Stomach (tissue), 9 donors: ENCODE results near the gene RPRD1B. TPM values are rescaled to one million over a fixed set of nuclear protein-coding genes. Genes with fewer than 3 reads are reported as not detected.

Source experiments
- DNase-seq, 2 donors: peaks; one replicate each; pipeline versions ENCODE4 v3.0.0 to v3.0.0-alpha.2; 2013 to 2019
- H3K27ac ChIP-seq, 5 donors: fragments of 200-600 bp in 4 of 5; sonication (generic) in 4 of 5; one replicate each; pipeline ENCODE4 v1.5.1; 2013 to 2019; ENCODE audit warnings: mild to moderate bottlenecking in 1 of 5, moderate library complexity in 1 of 5
- H3K27me3 ChIP-seq, 3 donors: fragments of 200-600 bp; sonication (generic); one replicate each; pipeline ENCODE4 v1.5.1; 2017 to 2019; ENCODE audit warnings: mixed run types in 1 of 3
- H3K36me3 ChIP-seq, 4 donors: fragments of 200-600 bp; sonication (generic); 1 replicate in 3 of 4; 2 replicates in 1 of 4; pipeline ENCODE4 v1.5.1; 2016 to 2019
- H3K4me1 ChIP-seq, 4 donors: fragments of 200-600 bp; sonication (generic); one replicate each; pipeline ENCODE4 v1.5.1; 2016 to 2019
- H3K4me3 ChIP-seq, 4 donors: fragments of 200-600 bp; sonication (generic) in 3 of 4; one replicate each; pipeline ENCODE4 v1.5.1; 2016 to 2019; ENCODE audit warnings: mild to moderate bottlenecking in 1 of 4
- H3K9me3 ChIP-seq, 4 donors: fragments of 200-600 bp; sonication (generic); one replicate each; pipeline ENCODE4 v1.5.1; 2016 to 2019
- EP300 ChIP-seq: sonication (generic); formaldehyde crosslinking; IDR thresholded peaks from one replicate; pipeline ENCODE4 v1.6.1; 2017; ENCODE audit warnings: antibody characterized with exemption
- POLR2A ChIP-seq, 4 donors: fragments of 450-650 bp; IDR thresholded peaks; one replicate each; pipeline ENCODE4 v1.6.1; 2016; ENCODE audit warnings: antibody characterized with exemption in 4 of 4, control low read depth in 2 of 4, mild to moderate bottlenecking in 1 of 4, moderate library complexity in 1 of 4
- POLR2AphosphoS5 ChIP-seq, 3 donors: sonication (generic); formaldehyde crosslinking; IDR thresholded peaks; one replicate each; pipeline ENCODE4 v1.6.1; 2016; ENCODE audit warnings: antibody characterized with exemption in 3 of 3
- WGBS, 5 donors: extraction: QIAGEN DNeasy Blood & Tissue Kit in 3 of 5; methylation state at CpG; one replicate each; pipeline versions ENCODE4 v1.1.5 to v1.1.7; 2013 to 2018; 5-methylcytosine and 5-hydroxymethylcytosine counted together
- intact Hi-C: fragments of 100-400 bp; cut with DNase I; formaldehyde crosslinking; loops from one replicate; pipeline ENCODE4 v1.15.1; 2023; ENCODE audit warnings: low total_unique reads
- polyA plus RNA-seq, 3 donors: library from polyadenylated mRNA; stranded (reverse); fragments of 200-250 nt; gene quantifications; one replicate each; pipeline ENCODE4 v1.2.3, GENCODE V29; 2013
- small RNA-seq, 4 donors: library from RNA; depleted of rRNA; stranded (forward); fragments of <200 nt; gene quantifications; one replicate each; pipeline ENCODE3, GENCODE V24; 2016
- total RNA-seq, 5 donors: library from RNA; depleted of rRNA; stranded (reverse); fragments of >200 nt; gene quantifications; one replicate each; pipeline versions ENCODE4 v1.1.0 to v1.2.3, GENCODE V29; 2014 to 2016
- TF ChIP-seq, protein P1 (sequence below), 7 experiments: fragments of 450-650 bp in 4 of 7; fragments of 200-600 bp in 3 of 7; sonication (generic) in 3 of 7; IDR thresholded peaks; one replicate each; pipeline ENCODE4 v1.5.1; 2016 to 2019; ENCODE audit warnings: antibody characterized with exemption in 7 of 7, control low read depth in 2 of 7, mild to moderate bottlenecking in 1 of 7
- donor health status: healthy with polysubstance abuse.
- donor health status: Bipolar disorder and iron deficiency.
- donor health status: healthy.

The RPRD1B gene
- total and polyA plus RNA-seq, 8 donors = 8.0 to 60.0 (median 17.8) TPM

DNA sequence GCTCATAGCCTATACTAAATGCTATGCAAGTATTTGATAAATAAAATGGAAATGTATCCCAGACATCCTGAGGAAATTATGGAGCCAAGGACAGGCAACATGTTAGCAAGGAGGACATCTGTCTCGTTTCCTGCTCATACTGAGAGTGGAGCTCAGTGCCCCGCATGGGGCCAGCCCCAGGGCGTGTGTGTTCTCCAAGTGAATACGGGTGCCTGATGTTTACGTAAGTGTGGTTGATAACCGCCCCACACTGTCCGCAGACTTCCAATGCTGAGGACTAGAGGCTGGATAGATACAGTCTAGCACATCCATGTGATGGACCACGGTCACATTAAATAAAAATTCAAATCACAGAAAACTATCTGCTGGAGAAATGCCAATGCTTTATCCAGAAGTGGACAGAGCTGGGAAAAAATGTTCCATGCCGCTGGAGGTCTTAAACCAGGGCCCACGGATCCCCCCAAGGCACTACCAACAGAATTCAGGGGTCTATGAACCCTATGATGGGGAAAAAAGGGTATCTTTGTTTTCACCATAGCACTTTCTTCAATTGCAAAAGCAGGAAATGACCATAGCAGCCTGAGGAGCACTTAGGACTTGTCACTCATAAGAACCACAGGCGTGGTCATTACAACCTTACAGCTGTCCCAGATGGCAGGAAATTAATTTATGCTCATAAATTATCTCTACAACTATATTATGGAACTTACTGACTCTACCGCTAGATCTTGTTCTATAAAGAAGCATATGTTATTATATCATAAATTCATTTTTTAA is 106.6 kb downstream of the RPRD1B start:
- DNase-seq = peak in 1 of 2 donors; percentile 53
- intact Hi-C loops = no loop called here
- 32 to 57% (median 49%) methylated on average over 12 of the region's 12 CpGs for WGBS, 5 donors
- H3K9me3 ChIP-seq = no peaks in the 10 kb centered on the region
- H3K4me1 ChIP-seq = peaks cover 21 to 39% (median 27%) of the 10 kb centered on the region in 4 donors
- no peaks in the 10 kb centered on the region for H3K27me3 ChIP-seq
- TF ChIP-seq POLR2A (IDR thresholded peaks at IDR 0.05) = no peak
- TF ChIP-seq, protein P1, sequence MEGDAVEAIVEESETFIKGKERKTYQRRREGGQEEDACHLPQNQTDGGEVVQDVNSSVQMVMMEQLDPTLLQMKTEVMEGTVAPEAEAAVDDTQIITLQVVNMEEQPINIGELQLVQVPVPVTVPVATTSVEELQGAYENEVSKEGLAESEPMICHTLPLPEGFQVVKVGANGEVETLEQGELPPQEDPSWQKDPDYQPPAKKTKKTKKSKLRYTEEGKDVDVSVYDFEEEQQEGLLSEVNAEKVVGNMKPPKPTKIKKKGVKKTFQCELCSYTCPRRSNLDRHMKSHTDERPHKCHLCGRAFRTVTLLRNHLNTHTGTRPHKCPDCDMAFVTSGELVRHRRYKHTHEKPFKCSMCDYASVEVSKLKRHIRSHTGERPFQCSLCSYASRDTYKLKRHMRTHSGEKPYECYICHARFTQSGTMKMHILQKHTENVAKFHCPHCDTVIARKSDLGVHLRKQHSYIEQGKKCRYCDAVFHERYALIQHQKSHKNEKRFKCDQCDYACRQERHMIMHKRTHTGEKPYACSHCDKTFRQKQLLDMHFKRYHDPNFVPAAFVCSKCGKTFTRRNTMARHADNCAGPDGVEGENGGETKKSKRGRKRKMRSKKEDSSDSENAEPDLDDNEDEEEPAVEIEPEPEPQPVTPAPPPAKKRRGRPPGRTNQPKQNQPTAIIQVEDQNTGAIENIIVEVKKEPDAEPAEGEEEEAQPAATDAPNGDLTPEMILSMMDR (IDR thresholded peaks at IDR 0.05) = no peak
- TF ChIP-seq EP300 = no peak
- no peak for TF ChIP-seq POLR2AphosphoS5 (IDR thresholded peaks at IDR 0.05)
- peaks cover 5 to 59% (median 50%) of the 10 kb centered on the region in 4 donors for H3K36me3 ChIP-seq
- no peak overlapping the region for H3K27ac ChIP-seq
- H3K4me3 ChIP-seq = no peak overlapping the region

DNA sequence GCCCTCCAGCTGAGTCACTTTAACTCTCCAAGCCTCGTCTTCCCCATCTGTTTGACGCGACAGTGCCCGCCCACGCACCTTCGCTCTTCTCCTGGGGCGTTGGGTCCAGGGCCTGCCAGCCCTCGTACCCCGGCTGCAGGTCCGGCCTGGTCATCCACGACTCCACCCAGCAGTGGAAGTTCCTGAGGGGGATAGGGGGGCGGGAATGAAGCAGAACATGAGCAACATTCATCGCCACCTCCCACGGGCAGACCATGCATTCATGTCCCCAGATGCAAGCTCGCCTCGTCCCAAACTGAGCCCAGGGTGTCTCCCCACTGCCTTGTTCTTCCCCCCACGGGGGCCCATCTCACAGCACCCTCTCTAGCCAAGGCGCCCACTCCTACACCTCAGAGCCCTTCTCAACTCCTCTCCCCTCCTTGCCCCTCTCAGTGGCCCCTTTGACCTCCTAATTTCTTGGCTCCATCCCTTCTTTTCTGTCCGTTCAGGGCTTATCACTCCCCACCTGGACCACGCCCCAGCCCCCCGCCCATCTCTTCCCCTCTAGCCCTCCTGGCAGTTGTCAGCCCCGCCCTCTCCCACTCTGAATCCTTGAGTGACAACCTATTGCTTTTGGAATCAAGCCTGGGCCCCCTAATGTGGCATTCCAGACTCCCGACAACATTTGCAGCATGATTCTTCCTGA is 107.8 kb downstream of the RPRD1B start:
- WGBS, 5 donors = 84 to 85% (median 85%) methylated on average over 19 to 23 of the region's 23 CpGs
- intact Hi-C loops = no loop called here

More for the DNA sequence above, 107.8 kb downstream of the RPRD1B start:
- peaks cover 22 to 42% (median 29%) of the 10 kb centered on the region in 4 donors for H3K4me1 ChIP-seq
- H3K9me3 ChIP-seq = no peaks in the 10 kb centered on the region
- no peak for DNase-seq
- peaks cover 5 to 59% (median 46%) of the 10 kb centered on the region in 4 donors for H3K36me3 ChIP-seq
- H3K27ac ChIP-seq = peak overlapping the region in 1 of 5 donors; percentile 17
- H3K4me3 ChIP-seq = no peak overlapping the region
- TF ChIP-seq EP300 (no peak), POLR2A (IDR thresholded peaks at IDR 0.05) (no peak), POLR2AphosphoS5 (IDR thresholded peaks at IDR 0.05) (no peak)
- TF ChIP-seq, protein P1 (IDR thresholded peaks at IDR 0.05) = no peak
- no peaks in the 10 kb centered on the region for H3K27me3 ChIP-seq

Small RNAs within 50 kb of the gene (small RNA-seq; reads per million reads assigned to genes)
- 0 reads per million in 4 donors for gene RN7SL237P

Other genes starting within 250 kb of the RPRD1B start
- 10 to 100 TPM in 2 of 5 donors, 1 to 10 TPM in 1, not detected in 2; 2.6 to 18.3 (median 16.7) TPM for gene VSTM2L, start 130.6 kb upstream of the RPRD1B start, total RNA-seq
- gene VSTM2L, start 130.6 kb upstream of the RPRD1B start, polyA plus RNA-seq = 1 to 10 TPM; 1.1 to 3.7 (median 3.1) TPM
- 10 to 100 TPM in 3 of 5 donors, 1 to 10 TPM in 2; 3.1 to 27.2 (median 11.7) TPM for gene TTI1, start 290 bp upstream of the RPRD1B start, total RNA-seq
- gene TTI1, start 290 bp upstream of the RPRD1B start, polyA plus RNA-seq = 1 to 10 TPM; 5.0 to 6.2 (median 5.9) TPM
- 100 to 1,000 TPM in 1 of 5 donors, 10 to 100 TPM in 4; 27.8 to 195 (median 44.3) TPM for gene TGM2, start 131.5 kb downstream of the RPRD1B start, total RNA-seq
- 10 to 100 TPM; 16.2 to 28.0 (median 25.1) TPM for gene TGM2, start 131.5 kb downstream of the RPRD1B start, polyA plus RNA-seq
- 1 to 10 TPM in 4 of 5 donors, not detected in 1; 1.2 to 9.4 (median 2.4) TPM for gene KIAA1755, start 227.0 kb downstream of the RPRD1B start, total RNA-seq
- gene KIAA1755, start 227.0 kb downstream of the RPRD1B start, polyA plus RNA-seq = 1 to 10 TPM; 2.4 to 3.6 (median 3.3) TPM